ENCODE results near the gene ARL1.
"Not testable (repeated sequence)": the region's sequence is repeated elsewhere in the genome, so short reads cannot be mapped to it uniquely, and the experiment has no call there.

The ARL1 gene

DNA sequence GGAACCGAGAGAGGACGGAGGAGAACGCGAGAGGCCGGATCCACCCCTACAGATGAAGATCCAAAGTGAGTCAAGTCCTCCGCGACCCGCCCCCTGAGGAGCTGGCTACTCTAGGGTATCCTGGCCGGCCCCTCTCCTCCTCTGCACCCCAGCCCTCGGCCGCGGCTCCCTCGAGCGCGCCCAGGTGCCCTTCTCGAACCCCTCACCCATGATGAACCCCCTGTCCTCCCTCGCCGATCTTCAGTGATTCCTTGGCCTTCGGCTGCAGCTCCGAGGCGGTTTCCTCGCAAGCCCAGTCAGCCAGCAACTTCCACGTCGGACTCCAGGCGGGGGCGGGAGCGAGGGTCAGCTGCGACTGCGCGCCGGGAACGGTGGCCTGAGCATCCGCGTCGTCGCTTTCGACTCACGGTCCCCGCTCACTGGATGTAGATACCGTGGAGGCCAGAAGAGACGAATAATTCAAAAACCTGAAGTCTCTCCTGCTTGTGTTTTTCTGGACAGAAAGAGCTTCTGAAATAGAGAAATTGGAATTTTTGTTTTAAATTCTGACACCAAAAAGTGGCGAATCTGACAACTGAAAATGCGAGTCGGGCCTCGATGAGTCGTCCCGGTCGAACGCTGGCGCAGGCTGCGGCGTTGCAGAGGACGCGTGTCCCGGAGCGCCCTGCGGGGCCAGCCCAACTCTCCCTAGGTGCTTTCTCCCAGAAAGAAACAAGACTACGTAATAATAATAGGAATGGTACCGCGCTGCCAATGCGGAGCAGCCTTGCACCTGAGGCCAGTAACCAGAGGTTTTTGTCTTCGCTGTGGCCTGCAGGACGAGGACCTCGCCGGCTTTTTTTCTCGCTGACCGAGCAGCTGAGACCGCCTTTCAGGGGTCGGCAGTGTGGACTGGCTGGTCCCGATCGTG, at the start of gene ARL1:
Gene ARL1 (minus strand): TSS at position 337 of the 910 bp plus-strand sequence. CDS start 127 bp downstream, at position 210.
- DNase-seq, result peak; percentile 70 to 78

DNA sequence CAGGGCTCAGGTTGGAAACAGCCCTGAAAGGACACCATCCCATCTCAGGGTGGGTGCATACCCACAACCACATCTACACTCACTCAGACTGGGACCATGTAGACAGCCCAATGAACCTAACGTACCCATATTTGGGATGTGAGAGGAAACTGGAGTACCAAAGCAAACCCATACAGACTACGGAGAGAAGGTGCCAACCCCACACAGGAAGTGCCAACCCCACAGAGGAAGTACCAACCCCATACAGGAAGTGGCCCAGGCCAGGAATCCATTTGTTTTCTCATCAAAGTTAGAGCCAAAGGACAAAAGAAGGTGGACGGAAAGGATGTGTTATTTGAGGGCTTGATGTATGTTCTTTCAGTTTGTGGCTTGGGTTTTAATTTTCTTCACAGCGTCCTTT, 48.1 kb upstream of the ARL1 start:
- DNase-seq, result peak; percentile 7 to 47

DNA sequence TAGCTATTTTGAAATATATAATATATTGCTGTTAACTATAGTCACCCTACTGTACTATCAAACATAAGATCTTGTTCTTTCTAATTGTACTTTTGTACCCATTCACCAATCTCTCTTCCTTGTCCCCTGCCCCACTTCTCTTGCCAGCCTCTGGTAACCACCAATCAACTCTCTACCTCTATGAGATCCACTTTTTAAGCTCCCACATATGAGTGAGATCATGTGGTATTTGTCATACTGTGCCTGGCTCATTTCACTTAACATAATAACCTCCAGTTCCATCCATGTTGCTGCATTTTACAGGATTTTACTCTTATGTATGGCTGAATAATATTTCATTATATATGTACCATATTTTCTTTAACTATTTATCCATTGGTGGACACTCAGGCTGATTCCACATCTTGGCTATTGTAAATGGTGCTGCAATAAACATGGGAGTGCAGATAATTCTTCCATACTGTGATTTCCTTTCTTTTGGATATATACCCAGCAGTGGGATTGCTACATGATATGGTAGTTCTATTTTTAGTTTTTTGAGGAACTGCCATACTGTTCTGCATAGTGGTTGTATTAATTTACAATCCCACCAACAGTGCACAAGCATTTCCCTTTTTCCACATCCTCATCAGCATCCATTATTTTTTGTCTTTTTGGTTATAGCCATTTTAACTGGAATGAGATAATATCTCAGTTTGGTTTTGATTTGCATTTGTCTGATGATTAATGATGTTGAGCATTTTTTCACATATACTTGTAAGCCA, 34.1 kb upstream of the ARL1 start:
- no peak for DNase-seq

DNA sequence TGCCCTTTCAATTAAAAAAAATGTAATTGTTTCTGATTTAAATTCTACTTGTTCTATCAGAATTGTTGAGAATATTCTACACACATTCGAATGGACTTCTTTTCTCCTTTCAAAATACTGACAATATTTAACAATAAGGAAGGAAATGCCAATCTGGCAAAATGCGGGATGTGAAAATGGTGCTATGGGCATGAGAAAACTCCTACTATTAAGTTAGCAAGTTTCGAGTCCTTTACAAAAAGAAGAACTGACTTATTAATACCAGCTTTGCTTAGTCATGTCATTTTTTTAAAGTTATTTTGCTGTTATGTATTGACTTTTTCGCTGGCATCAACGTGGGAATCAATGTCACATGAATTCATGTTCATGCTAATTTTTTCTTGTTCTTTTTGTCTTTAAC, 31.7 kb upstream of the ARL1 start:
- DNase-seq, result no peak

DNA sequence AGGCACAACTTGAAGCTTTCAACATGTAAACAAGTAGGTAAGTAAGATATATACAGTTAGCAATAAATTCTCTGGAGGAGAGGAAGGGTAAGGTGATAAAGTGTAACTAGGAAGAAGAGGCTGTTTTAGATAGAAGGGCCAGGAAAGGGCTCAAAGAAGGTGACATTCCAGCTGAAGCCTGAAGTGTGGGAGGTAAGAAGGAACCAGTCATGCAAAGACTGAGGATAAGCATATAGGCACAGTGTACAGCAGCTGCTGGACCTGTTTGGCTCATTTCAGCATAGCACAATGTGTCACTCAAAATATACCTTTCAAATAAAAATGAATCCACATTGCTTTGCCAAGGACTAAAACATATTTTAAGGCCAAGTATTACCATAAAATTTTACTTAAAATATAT, 28.6 kb upstream of the ARL1 start:
- no peak for DNase-seq

DNA sequence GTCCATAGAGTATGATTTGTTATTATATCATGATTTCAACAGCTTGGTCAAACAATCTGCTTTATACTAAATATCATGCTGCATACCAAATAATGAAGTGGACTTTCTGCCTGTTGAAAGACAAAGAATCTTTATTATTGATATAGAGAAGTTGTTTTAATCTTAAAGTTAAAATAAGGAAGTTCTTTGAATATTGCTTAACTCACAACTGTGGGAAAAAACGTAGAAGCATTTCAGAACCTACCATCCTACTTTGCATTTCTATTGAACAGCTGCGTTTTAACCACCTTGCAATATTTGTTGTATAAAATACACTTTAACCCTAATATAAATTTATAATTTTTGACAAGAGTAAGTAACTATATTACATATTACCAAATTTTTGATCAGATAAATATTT, 22.9 kb upstream of the ARL1 start:
- DNase-seq, result no peak

GRCh38 chr12:101424620-101425019, 17.0 kb upstream of the ARL1 start:
- DNase-seq, result no peak

- not testable (repeated sequence) for DNase-seq
Observed at GRCh38 chr12:101422066-101422465, 14.5 kb upstream of the ARL1 start.

GRCh38 chr12:101415228-101415627, 7.7 kb upstream of the ARL1 start:
- no peak for DNase-seq

- DNase-seq, result peak in 1 of 2 donors; percentile 47
Observed at GRCh38 chr12:101414533-101415119, 7.1 kb upstream of the ARL1 start.

- not testable (repeated sequence) for DNase-seq
Observed at GRCh38 chr12:101410169-101410568, 2.6 kb upstream of the ARL1 start.

GRCh38 chr12:101407049-101407435, 530 bp downstream of the ARL1 start:
- DNase-seq, result no peak

GRCh38 chr12:101391181-101391580, 16.4 kb downstream of the ARL1 start:
- not testable (repeated sequence) for DNase-seq

DNA sequence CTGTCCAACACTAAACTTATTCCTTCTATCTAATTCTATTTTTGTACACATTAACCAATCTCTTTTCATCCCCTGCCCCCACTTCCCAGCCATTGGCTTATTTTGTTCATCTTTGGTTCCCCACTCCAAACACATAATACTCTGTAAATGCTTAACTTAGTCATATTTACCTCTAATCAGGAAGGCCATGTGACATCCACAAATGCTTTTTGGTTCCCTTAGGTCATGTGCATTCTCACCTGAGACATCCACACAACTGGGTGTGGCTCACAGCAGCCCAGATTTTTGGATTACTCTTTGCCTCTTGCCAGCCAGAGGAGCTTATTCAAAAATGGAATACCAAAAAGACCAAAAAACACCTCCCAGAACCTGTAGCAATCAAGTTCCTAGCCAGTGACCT, 28.4 kb downstream of the ARL1 start:
- DNase-seq, result no peak

DNA sequence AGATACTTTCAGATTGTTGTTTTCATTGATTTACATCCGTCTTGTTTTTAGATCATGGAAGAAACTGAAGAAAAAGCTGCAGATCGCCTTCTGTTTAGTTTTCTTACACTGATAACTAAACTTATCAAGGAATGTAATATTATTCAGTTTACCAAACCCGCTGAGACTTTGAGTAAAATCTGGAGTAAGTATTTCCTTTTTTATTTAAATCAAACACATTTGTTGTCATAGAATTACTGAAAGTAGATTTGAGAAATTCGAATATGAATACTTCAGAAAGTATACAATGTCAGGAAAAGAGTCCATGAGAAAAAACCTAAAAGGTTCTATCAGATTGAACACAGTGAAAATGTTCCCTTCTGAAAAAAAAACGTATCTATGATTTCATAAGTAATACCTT, 32.0 kb downstream of the ARL1 start:
- DNase-seq, result no peak

- DNase-seq, result no peak
Observed at GRCh38 chr12:101372431-101372830, 35.1 kb downstream of the ARL1 start.

DNA sequence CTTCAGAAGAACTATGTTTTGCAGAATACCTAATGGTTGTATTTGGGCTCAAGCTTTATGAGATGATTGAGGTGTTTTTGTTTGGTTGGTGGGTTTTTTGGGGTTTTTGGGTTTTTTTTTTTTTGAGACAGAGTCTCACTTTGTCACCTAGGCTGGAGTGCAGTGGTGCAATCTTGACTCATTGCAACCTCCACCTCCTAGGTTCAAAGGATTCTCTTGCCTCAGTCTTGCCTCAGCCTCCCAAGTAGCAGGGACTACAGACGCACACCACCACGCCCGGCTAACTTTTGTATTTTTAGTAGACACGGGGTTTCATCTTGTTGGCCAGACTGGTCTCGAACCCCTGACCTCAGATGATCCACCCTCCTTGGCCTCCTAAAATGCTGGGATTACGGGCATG, 39.6 kb downstream of the ARL1 start:
- DNase-seq, result no peak

DNA sequence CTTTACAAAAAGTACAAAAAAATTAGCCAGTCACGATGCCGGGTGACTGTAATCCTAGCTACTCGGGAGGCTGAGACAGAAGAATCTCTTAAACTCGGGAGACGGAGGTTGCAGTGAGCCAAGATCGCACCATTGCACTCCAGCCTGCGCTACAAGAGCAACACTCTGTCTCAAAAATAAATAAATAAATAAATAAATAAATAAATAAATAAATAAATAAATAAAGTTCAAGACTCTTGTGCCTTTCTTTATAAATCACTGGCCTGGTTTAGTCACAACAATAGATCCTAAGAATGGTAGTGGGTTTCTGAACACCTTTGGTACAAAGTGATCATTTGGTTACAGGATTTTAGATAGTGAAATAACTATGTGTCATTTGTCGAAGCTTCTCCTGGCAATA, 46.1 kb downstream of the ARL1 start:
- no peak for DNase-seq

GRCh38 chr12:101356794-101357193, 50.8 kb downstream of the ARL1 start:
- no peak for DNase-seq

DNA sequence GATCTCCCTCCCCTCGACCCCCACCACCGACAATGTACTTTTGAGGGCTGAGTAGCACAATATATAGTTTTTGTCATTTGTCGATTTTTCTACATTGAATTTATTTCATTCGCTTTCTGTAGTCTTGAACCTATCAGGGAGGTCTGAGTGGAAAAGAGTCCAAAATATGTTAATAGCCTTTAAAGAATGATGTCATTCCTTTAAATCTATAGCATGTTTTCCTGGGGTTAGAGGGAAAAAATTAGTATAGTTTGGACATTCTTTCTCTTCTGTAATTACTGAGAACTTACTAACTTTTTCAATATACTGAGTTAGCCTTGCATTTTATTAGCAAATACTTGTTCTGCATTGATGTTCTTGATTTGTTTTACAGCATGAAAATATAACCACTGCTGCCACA, 55.9 kb downstream of the ARL1 start:
- no peak for DNase-seq

DNA sequence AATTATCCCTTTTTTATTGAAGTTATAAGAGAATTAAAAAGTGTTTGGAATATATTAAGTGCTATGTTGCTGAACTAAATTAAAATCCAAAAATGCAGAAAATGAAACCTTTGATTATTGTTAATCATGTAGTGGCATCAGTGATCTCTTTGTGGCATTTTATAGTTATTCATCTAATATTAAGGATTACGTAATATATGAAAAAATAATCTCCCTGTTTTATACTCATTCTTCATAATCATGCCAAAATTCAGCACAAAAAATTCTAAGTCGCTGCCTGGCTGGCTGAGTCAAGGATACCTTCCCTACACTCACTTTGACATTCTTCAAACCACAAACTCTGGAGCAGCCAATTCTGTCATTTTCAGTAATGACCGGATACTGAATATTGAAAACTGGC, 63.7 kb downstream of the ARL1 start:
- no peak for DNase-seq

Data from CD4-positive, alpha-beta T cell treated with Interferon alpha-2 for 1 hour (primary cell).